Ovary (tissue), 3 donors: Measurements from ENCODE around the gene INPP5E.

ENCODE experiments used
- CTCF ChIP-seq, 3 donors: fragments of 450-650 bp in 2 of 3; fragments of 200-600 bp in 1 of 3; IDR thresholded peaks; one replicate each; pipeline versions ENCODE4 v1.5.1 to v1.8.0; 2016 to 2022; ENCODE audit warnings: antibody characterized with exemption in 3 of 3, mild to moderate bottlenecking in 1 of 3
- EP300 ChIP-seq: sonication (generic); formaldehyde crosslinking; IDR thresholded peaks from one replicate; pipeline ENCODE4 v1.6.1; 2017; ENCODE audit warnings: antibody characterized with exemption
- POLR2A ChIP-seq: fragments of 450-650 bp; IDR thresholded peaks from one replicate; pipeline ENCODE4 v1.6.1; 2017; ENCODE audit warnings: antibody characterized with exemption, mild to moderate bottlenecking, moderate library complexity
- donor health status: DM: no; HTN: no; CAD: no.

GRCh38 chr9:136465500-136466154 lies 26.0 kb upstream of the INPP5E start:
- TF ChIP-seq CTCF (IDR thresholded peaks at IDR 0.05) (no peak), EP300 (no peak), POLR2A (no peak)
